HG02588 (cell line): Measurements from ENCODE around the gene ZNF618.

Experiments used
- ATAC-seq: cut with Tn5 transposase; IDR thresholded peaks from one replicate; pipeline ENCODE4 v1.9.1; 2021; ENCODE audit warnings: mild to moderate bottlenecking, moderate library complexity; ENCODE audit not compliant: unreplicated experiment

Gene ZNF618

GRCh38 chr9:114053246-114054005, 177.3 kb downstream of the ZNF618 start:
- ATAC-seq = no peak

GRCh38 chr9:114054191-114054690, 178.1 kb downstream of the ZNF618 start:
- no peak for ATAC-seq

- no peak for ATAC-seq
These were observed 179.0 kb downstream of the ZNF618 start for GRCh38 chr9:114055061-114055460.

GRCh38 chr9:114055894-114056293, 179.8 kb downstream of the ZNF618 start:
- no peak for ATAC-seq

DNA sequence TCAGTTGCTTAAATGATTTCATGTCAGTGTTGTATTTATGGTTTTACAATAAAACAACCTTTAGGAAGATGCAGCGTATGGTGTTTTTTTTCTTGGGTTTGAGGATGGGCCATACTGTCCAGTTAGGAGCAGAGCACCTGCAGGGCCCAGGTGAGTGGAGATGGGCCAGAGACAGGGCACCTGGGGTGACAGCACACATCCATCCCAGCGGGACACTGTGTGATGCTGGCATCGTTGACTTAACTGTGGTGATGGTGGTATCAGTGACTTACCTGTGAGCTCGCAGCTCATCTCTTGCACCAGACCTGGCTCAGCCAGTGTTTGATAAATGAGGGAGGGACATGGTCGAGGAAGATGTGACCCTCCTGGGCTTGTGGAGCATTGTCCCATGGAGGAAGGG, 180.4 kb downstream of the ZNF618 start:
- no peak for ATAC-seq

GRCh38 chr9:114057161-114057885, 181.2 kb downstream of the ZNF618 start:
- no peak for ATAC-seq

- no peak for ATAC-seq
These were observed 182.6 kb downstream of the ZNF618 start for GRCh38 chr9:114058688-114059046.

DNA sequence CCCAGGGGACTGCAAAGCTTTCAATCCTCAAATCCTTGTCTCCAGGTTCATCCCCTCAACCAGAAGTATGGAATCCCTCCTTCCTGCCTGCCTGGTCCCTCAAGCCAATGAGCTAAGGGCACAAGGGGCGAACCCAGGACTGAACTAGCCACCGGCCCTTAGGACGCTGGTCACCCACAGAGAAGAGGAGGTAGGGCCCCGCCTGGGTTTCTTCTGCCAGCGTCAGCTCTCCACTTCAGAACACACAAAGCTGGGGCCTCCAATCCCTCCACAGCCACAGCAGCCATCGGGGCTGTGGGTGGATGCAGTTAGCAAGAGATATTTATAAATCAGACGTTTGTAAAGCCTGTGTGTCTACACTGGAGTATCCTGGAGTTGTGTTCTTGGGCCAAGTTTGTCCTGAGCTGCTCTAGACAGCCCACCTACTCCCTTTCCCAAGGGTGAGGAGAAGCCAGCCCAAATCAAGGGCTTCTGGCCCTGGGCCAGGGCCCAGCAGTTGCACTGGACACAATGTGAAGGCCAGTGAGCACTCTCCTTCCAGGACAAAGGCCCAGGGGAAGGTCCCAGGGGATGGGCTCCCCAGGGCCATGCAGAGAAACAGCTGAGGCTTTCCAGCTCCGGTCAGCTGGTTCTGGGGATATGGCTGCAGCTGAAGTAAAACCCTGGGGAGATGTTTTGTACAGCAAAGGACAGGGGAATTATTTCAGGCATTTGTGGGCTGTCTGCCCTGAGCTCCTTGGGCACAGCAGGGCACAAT, 183.1 kb downstream of the ZNF618 start:
- no peak for ATAC-seq

- ATAC-seq = no peak
These were observed 184.0 kb downstream of the ZNF618 start for GRCh38 chr9:114060070-114060469.

DNA sequence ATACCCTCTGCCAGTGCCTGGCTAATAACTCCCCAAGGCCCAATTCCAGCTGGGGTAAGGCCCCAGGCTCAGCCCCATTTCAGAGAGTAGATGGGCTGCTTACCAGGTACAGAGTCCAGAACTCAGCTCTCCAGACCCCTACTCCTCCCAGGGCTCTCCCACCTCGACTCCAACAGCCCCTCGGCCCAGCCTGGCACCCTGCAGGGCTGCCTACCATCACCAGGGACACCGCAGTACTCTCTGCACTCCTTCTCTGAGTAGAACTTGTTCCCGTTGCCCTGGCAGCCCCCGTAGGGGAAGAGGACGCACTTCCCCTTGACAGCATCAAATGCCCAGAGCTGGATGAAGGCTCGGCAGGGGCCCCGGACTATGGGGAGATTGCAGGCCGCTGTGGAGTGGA, 184.6 kb downstream of the ZNF618 start:
- no peak for ATAC-seq

DNA sequence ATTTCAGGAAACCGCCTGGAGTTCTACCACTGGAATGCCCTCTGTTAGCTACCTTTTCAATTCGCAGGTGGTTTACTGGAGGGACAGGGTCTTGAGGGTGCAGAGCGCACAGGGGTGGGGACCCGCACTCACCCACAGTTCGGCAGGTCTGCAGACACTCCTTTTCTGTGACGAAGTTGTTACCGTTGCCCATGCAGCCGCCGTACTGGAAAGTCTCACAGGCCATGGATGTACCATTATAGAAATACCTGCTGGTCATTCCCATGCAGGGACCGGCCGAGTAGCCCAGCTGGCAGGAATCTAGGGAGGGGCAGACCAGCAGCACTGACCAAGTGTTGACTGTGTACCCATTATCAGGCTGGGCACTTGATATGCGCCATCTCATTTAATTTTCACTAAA, 185.2 kb downstream of the ZNF618 start:
- no peak for ATAC-seq

- ATAC-seq = no peak
These were observed 185.8 kb downstream of the ZNF618 start for GRCh38 chr9:114061830-114062474.

- ATAC-seq = no peak
These were observed 189.2 kb downstream of the ZNF618 start for GRCh38 chr9:114065304-114065703.

GRCh38 chr9:114069476-114070187, 193.5 kb downstream of the ZNF618 start:
- ATAC-seq = no peak

- ATAC-seq = no peak
These were observed 194.3 kb downstream of the ZNF618 start for GRCh38 chr9:114070188-114071103.

- ATAC-seq = no peak
These were observed 195.2 kb downstream of the ZNF618 start for GRCh38 chr9:114071197-114071795.

DNA sequence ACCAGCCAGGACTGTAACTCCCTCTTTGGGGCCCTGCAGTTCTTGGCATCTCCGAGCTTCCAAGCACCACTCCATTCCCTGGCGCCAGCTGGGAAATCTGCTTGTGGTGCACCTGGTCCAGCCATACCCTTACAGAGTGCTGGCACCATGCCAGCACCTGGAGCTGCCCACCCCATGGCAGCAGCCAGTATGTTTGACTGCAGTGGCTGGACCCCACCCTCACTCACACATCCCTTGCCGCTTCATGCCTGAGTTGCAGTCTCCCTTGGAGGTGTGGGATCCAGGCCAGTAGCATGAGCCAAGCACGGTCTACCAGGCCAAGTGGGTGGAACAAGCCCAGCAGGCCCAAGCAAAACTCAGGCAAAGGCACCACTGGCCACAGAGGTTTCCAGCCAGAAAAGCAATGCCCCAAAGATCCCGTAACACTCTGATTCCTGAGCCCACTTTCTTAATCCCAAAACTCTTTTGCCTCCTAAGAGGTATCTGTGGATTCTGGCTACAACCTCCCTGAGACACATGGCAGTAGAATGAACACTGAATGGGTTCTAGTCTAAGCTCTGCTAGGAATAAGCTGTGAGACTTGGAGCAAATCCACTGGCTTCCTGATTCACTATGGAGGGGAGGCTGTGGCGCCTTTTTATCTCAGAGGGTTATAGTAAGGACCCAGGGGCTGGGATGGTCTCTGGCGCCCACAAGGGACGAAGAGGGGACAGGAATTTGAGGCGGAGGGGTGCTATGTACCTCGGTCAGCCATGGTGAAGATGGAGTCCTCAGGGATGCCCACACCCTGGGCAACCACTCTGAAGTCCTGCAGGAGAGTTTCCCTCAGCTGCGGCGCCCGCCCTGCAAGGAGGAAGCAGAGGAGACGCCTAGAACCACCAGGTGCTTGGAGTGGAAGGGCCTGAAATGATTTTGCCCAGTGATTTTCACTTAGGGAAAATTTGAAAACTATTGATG, 196.4 kb downstream of the ZNF618 start:
- no peak for ATAC-seq

- no peak for ATAC-seq
These were observed 199.5 kb downstream of the ZNF618 start for GRCh38 chr9:114075602-114076001.
